Measurements from ENCODE around the gene EXOC4.

DNA sequence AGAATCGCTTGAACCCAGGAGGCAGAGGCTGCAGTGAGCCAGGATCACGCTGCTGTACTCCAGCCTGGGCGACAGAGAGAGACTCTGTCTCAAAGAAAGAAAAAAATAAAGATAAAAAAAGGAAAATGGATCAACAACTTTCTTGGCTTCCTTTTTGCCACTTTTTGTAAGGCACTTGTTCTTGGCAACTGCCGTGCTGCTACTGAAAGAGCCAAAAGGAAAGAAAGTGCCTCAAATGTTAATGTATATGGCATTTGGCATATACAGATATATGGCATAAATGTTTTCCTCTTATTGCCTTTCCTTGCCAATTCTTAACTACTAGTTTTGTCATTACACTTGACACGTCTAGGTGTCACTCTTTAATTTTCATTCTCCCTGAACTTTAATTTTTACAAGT is 480.5 kb downstream of the EXOC4 start:
- TF ChIP-seq, protein P1, sequence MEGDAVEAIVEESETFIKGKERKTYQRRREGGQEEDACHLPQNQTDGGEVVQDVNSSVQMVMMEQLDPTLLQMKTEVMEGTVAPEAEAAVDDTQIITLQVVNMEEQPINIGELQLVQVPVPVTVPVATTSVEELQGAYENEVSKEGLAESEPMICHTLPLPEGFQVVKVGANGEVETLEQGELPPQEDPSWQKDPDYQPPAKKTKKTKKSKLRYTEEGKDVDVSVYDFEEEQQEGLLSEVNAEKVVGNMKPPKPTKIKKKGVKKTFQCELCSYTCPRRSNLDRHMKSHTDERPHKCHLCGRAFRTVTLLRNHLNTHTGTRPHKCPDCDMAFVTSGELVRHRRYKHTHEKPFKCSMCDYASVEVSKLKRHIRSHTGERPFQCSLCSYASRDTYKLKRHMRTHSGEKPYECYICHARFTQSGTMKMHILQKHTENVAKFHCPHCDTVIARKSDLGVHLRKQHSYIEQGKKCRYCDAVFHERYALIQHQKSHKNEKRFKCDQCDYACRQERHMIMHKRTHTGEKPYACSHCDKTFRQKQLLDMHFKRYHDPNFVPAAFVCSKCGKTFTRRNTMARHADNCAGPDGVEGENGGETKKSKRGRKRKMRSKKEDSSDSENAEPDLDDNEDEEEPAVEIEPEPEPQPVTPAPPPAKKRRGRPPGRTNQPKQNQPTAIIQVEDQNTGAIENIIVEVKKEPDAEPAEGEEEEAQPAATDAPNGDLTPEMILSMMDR (IDR thresholded peaks at IDR 0.05 in 4 of 5, conservative IDR thresholded peaks at IDR 0.05 in 1 of 5): no peak
- no peak for TF ChIP-seq POLR2A (IDR thresholded peaks at IDR 0.05)

Measured in gastrocnemius medialis (tissue), 4 donors.